DOHH2 (cell line): ENCODE results near the gene NES.

Experiments used
- EZH2phosphoT487 ChIP-seq: fragments of 200-600 bp; sonication (generic); IDR thresholded peaks from 2 replicates; pipeline ENCODE4 v1.6.1; 2017; ENCODE audit warnings: borderline replicate concordance, mild to moderate bottlenecking, antibody characterized with exemption, low read length, moderate library complexity, mixed read lengths
- TF ChIP-seq, protein P1 (sequence below): fragments of 200-600 bp; sonication (generic); IDR thresholded peaks from one replicate; pipeline ENCODE4 v1.5.1; 2014; ENCODE audit warnings: antibody characterized with exemption, mild to moderate bottlenecking, low read depth, low read length; ENCODE audit not compliant: poor library complexity, severe bottlenecking

DNA sequence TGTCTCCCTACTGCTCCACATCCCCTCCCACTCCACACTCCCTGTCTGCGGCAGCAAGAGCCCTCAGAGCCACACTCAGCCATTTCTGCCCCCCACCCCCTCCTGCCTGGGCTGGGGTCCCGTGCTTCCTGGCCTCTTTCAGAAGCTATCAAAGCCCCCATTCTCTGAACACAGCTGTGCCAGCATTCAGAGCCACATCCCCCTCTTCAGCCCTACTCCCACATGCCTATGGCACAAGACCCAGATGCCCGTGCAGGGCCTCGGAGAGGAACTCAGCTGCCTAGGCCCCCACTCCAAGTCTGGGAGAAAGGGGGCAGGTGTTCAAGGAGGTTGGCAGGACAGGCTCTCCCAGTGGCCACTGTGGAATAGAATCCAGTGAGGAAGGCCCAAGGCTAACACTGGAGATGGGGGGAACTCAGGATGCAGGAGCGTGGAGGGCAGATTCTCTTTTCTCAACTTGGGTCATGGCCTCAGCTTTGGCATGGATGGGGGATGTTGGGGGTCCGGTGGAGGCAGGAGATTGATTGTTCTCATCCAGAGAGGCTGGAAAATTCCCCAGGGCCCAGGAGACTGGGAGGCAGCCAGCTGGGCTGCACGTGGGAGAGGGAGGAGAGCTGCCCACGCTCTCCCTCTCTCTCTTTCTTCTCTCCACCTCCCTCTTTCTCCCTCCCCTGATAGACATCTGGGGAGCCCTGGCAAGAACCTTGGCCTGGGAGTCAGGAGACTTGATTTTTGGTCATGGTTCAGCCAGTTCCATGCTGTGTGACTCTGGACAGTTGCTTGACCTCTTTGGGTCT is 38.8 kb downstream of the NES start:
- TF ChIP-seq, protein P1, sequence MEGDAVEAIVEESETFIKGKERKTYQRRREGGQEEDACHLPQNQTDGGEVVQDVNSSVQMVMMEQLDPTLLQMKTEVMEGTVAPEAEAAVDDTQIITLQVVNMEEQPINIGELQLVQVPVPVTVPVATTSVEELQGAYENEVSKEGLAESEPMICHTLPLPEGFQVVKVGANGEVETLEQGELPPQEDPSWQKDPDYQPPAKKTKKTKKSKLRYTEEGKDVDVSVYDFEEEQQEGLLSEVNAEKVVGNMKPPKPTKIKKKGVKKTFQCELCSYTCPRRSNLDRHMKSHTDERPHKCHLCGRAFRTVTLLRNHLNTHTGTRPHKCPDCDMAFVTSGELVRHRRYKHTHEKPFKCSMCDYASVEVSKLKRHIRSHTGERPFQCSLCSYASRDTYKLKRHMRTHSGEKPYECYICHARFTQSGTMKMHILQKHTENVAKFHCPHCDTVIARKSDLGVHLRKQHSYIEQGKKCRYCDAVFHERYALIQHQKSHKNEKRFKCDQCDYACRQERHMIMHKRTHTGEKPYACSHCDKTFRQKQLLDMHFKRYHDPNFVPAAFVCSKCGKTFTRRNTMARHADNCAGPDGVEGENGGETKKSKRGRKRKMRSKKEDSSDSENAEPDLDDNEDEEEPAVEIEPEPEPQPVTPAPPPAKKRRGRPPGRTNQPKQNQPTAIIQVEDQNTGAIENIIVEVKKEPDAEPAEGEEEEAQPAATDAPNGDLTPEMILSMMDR = no peak
- no peak for TF ChIP-seq EZH2phosphoT487
